Gastrocnemius medialis (tissue), 4 donors: ENCODE measurements around the gene PVALB. TPM values are rescaled to one million over a fixed set of nuclear protein-coding genes. Genes with fewer than 3 reads are reported as not detected.

Experiments used
- ATAC-seq, 2 donors: fragments of 150-250 bp; one replicate each; pipeline ENCODE4 v1.9.1; 2016
- DNase-seq, 2 donors: peaks; one replicate each; pipeline ENCODE4 v3.0.0-alpha.2; 2019
- H3K27ac ChIP-seq, 4 donors: fragments of 200-600 bp; sonication (generic); 1 replicate in 1 of 4; 2 replicates in 3 of 4; pipeline ENCODE4 v1.5.1; 2016 to 2018; ENCODE audit warnings: mild to moderate bottlenecking in 2 of 4, moderate library complexity in 1 of 4
- H3K27me3 ChIP-seq, 3 donors: fragments of 200-600 bp; sonication (generic) in 2 of 3; 1 replicate in 1 of 3; 2 replicates in 2 of 3; pipeline versions ENCODE4 v1.5.1 to v1.6.0; 2016 to 2019; ENCODE audit warnings: mild to moderate bottlenecking in 1 of 3, moderate library complexity in 1 of 3
- H3K36me3 ChIP-seq, 2 donors: fragments of 200-600 bp; sonication (generic) in 1 of 2; one replicate each; pipeline ENCODE4 v1.5.1; 2017 to 2018
- H3K4me1 ChIP-seq, 2 donors: fragments of 200-600 bp; sonication (generic) in 1 of 2; one replicate each; pipeline ENCODE4 v1.5.1; 2016 to 2017; ENCODE audit warnings: mild to moderate bottlenecking in 2 of 2
- H3K4me3 ChIP-seq, 4 donors: fragments of 200-600 bp; sonication (generic) in 3 of 4; 1 replicate in 1 of 4; 2 replicates in 3 of 4; pipeline ENCODE4 v1.5.1; 2016 to 2019; ENCODE audit warnings: mild to moderate bottlenecking in 2 of 4
- H3K9me3 ChIP-seq, 3 donors: fragments of 200-600 bp; sonication (generic) in 2 of 3; 1 replicate in 1 of 3; 2 replicates in 2 of 3; pipeline ENCODE4 v1.5.1; 2016 to 2019
- POLR2A ChIP-seq, 2 donors: fragments of 450-650 bp; IDR thresholded peaks; one replicate each; pipeline ENCODE4 v1.6.1; 2017; ENCODE audit warnings: antibody characterized with exemption in 2 of 2, mild to moderate bottlenecking in 2 of 2, moderate library complexity in 2 of 2
- in situ Hi-C, 4 donors: fragments of 200-750 bp; cut with MboI; loops; one replicate each; pipeline versions ENCODE4 v1.15.0 to v1.8.0; 2017; ENCODE audit warnings: low sequenced_read_pairs in 4 of 4
- intact Hi-C: fragments of 100-400 bp; cut with DNase I; formaldehyde crosslinking; loops from one replicate; pipeline ENCODE4 v1.15.1; 2023; ENCODE audit warnings: low total_unique reads
- total RNA-seq, 4 donors: library from RNA; depleted of rRNA; stranded (reverse); fragments of >200 nt; gene quantifications; one replicate each; pipeline versions ENCODE4 v1.1.0 to v1.2.3, GENCODE V29; 2016
- TF ChIP-seq, protein P1 (sequence below), 5 experiments: fragments of 450-650 bp in 3 of 5; fragments of 200-600 bp in 2 of 5; sonication (generic) in 2 of 5; IDR thresholded peaks in 4 of 5; conservative IDR thresholded peaks in 1 of 5; 1 replicate in 4 of 5; 2 replicates in 1 of 5; pipeline ENCODE4 v1.5.1; 2016 to 2019; ENCODE audit warnings: antibody characterized with exemption in 5 of 5, mild to moderate bottlenecking in 3 of 5, moderate library complexity in 3 of 5

PVALB gene
- total RNA-seq, 4 donors from 2014 or later: 1.2 to 4.1 TPM; not detected in 2

DNA sequence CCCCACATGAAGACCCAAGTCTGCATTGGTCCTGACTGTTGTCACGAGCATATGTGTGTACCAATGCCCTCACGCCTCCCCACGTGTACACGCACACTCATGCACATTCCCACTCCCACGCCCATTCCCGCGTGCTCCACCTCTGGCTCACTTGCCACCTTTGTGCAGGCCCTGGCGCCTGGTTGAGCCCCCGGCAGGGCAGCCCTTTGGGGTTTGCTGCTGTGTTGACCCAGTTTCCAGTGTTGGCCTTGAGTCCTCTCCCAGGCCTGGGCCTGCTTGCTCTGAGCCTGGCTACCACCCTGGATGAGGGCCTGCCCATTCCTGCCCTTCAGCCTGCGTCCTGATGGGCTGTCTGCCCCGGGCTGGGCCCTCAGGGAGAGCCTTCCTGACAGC is 18.2 kb downstream of the PVALB start:
- no peaks in the 10 kb centered on the region for H3K36me3 ChIP-seq
- H3K27ac ChIP-seq: no peak overlapping the region
- no peak overlapping the region for H3K4me3 ChIP-seq
- ATAC-seq (no peak), DNase-seq (no peak)
- no peaks in the 10 kb centered on the region for H3K9me3 ChIP-seq
- TF ChIP-seq POLR2A (IDR thresholded peaks at IDR 0.05): no peak
- TF ChIP-seq, protein P1, sequence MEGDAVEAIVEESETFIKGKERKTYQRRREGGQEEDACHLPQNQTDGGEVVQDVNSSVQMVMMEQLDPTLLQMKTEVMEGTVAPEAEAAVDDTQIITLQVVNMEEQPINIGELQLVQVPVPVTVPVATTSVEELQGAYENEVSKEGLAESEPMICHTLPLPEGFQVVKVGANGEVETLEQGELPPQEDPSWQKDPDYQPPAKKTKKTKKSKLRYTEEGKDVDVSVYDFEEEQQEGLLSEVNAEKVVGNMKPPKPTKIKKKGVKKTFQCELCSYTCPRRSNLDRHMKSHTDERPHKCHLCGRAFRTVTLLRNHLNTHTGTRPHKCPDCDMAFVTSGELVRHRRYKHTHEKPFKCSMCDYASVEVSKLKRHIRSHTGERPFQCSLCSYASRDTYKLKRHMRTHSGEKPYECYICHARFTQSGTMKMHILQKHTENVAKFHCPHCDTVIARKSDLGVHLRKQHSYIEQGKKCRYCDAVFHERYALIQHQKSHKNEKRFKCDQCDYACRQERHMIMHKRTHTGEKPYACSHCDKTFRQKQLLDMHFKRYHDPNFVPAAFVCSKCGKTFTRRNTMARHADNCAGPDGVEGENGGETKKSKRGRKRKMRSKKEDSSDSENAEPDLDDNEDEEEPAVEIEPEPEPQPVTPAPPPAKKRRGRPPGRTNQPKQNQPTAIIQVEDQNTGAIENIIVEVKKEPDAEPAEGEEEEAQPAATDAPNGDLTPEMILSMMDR (IDR thresholded peaks at IDR 0.05 in 4 of 5, conservative IDR thresholded peaks at IDR 0.05 in 1 of 5): no peak
- in situ Hi-C loops (loop anchor here in 2 of 4 donors (25.0 kb wide), 2 partner anchors 164 to 189 kb away; no protein-coding TSS in a partner anchor), intact Hi-C loops (no loop called here)
- peaks cover 3 to 19% (median 5%) of the 10 kb centered on the region in 3 donors for H3K27me3 ChIP-seq
- H3K4me1 ChIP-seq: no peaks in the 10 kb centered on the region

DNA sequence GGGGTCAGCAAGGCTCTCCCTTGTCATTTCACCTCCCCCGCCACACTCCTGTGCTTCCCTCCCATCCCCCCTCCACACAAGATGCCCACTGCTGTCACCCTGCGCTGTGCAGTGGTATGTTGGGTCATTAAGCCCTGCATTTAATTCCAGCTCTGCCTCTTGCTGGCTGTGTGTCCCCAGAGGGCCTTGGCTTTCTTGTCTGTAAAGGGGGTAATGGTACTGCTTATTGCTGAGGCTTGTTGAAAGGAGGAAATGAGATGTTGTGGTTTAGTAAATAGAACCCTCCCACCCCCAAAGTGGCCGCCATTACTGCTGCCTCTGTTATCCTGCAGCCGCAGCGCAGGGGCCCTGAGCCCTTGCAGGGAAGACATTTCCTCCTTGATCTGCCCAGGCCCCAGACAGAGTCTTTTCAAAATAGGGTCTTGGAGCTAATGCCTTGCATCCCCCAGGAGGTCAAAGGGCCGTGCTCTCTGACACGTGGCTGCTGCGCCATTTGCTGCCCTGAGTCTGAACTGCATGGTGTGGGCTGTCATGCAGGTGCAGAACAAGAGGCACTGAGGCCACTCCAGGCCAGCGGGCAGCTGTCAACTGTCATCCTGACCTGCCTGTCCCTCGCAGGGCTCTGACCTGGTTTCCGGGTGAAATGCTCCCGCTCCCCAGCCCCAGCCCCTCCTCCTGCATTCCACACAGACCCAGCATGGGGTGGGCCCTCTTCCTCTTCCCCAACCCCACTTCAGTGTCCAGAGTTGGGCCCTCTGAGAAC is 18.7 kb downstream of the PVALB start:
- Histone ChIP-seq H3K4me3 (no peak overlapping the region), H3K27ac (no peak overlapping the region), H3K36me3 (no peaks in the 10 kb centered on the region), H3K27me3 (peaks cover 2 to 13% (median 5%) of the 10 kb centered on the region in 3 donors), H3K9me3 (no peaks in the 10 kb centered on the region), H3K4me1 (no peaks in the 10 kb centered on the region)
- intact Hi-C loops: no loop called here
- TF ChIP-seq POLR2A (IDR thresholded peaks at IDR 0.05): no peak
- TF ChIP-seq, protein P1 (IDR thresholded peaks at IDR 0.05 in 4 of 5, conservative IDR thresholded peaks at IDR 0.05 in 1 of 5): no peak
- DNase-seq (no peak), ATAC-seq (no peak)
- in situ Hi-C loops: loop anchor here in 2 of 4 donors (25.0 kb wide), 2 partner anchors 164 to 189 kb away; no protein-coding TSS in a partner anchor

DNA sequence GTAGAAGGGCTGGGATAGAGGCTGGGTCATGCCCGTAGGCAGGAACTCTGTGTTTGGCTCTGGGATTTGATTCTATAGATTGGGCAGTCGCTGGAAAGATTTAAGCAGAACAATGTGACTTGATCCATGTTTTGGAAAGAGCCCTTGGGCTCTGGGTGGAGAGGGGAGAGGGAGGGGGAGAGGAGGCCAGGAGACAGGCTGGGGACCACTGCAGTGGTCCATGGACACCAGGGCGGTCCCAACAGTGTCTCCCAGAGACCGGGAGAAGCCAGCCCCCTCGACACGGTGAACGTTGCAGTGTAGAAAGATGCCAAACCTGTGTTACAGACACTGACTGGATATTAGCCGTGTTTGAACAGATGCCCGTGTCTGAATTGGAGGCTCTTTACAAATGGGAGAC is 19.5 kb downstream of the PVALB start:
- Histone ChIP-seq H3K4me3 (no peak overlapping the region), H3K27ac (no peak overlapping the region), H3K36me3 (no peaks in the 10 kb centered on the region), H3K4me1 (no peaks in the 10 kb centered on the region), H3K27me3 (peaks cover 2 to 11% (median 5%) of the 10 kb centered on the region in 3 donors), H3K9me3 (no peaks in the 10 kb centered on the region)
- DNase-seq: no peak
- in situ Hi-C loops (loop anchor here in 2 of 4 donors (25.0 kb wide), 2 partner anchors 165 to 190 kb away; no protein-coding TSS in a partner anchor), intact Hi-C loops (no loop called here)
- no peak for ATAC-seq
- TF ChIP-seq POLR2A (IDR thresholded peaks at IDR 0.05): no peak
- TF ChIP-seq, protein P1 (IDR thresholded peaks at IDR 0.05 in 4 of 5, conservative IDR thresholded peaks at IDR 0.05 in 1 of 5): no peak

DNA sequence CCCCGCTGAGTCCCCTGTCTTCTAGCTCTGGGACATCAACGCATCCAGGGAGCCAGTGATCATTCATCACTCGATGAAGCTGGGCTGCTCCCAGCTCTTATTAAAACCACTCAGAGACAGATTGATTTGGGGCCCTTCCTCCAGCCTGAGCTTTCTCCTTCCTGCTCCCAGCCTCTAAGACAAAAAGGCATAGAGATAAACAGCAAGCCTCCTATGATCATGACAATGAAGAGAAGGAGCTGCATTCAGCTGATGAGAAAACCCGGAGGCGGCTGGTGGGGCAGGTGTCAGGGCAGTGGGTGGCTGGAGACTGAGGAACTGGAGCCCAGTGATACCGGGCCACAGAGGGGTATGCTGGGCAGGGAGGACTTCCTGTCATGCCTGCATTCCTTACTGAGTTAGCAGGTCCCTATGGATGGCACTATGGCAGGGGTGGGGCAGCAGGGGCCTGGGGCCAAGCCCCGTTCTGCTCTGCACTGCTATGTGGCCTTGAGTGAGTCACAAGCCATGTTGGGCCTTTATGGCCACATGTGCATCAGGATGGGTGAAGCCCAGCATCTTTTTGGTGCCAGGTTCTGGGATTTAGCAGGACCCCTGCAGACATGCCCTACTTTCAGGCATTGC is 20.2 kb downstream of the PVALB start:
- Histone ChIP-seq H3K27ac (no peak overlapping the region), H3K9me3 (no peaks in the 10 kb centered on the region), H3K27me3 (peaks cover 2 to 11% (median 3%) of the 10 kb centered on the region in 3 donors), H3K36me3 (no peaks in the 10 kb centered on the region), H3K4me3 (no peak overlapping the region), H3K4me1 (no peaks in the 10 kb centered on the region)
- DNase-seq (no peak), ATAC-seq (no peak)
- TF ChIP-seq, protein P1 (IDR thresholded peaks at IDR 0.05 in 4 of 5, conservative IDR thresholded peaks at IDR 0.05 in 1 of 5): no peak
- TF ChIP-seq POLR2A (IDR thresholded peaks at IDR 0.05): no peak
- in situ Hi-C loops (loop anchor here in 2 of 4 donors (25.0 kb wide), 2 partner anchors 166 to 191 kb away; no protein-coding TSS in a partner anchor), intact Hi-C loops (no loop called here)
